Measurements from ENCODE around the gene LYST. TPM values are rescaled to one million over a fixed set of nuclear protein-coding genes. Genes with fewer than 3 reads are reported as not detected.
"Not testable (repeated sequence)": the region's sequence is repeated elsewhere in the genome, so short reads cannot be mapped to it uniquely, and the experiment has no call there.

The LYST gene
- total and polyA plus RNA-seq, 5 donors = 3.8 to 15.3 (median 12.0) TPM

DNA sequence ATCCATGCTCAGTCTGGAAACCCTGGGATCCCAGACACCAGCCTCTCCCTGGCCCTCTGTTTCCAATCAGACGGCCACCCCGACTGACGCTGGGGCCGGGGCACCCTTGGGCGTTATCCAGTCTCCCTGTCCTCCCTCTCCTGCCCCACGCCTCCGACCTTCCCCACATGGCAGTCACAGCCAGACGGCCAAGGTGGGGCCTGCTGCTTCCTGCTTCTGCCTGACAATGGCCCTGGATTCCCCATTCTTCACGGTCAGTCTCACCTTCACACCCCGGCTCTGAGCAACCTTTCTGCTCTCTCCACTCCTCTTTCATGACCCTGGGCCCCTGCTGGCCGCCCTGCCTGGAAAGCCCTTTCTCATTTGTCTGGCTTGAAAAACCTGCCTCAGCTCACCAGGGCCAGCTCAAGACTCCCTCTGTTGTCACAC is 223.7 kb downstream of the LYST start:
- H3K27me3 ChIP-seq (ENCODE audit: control insufficient read depth, insufficient read depth) = no peaks in the 10 kb centered on the region

DNA sequence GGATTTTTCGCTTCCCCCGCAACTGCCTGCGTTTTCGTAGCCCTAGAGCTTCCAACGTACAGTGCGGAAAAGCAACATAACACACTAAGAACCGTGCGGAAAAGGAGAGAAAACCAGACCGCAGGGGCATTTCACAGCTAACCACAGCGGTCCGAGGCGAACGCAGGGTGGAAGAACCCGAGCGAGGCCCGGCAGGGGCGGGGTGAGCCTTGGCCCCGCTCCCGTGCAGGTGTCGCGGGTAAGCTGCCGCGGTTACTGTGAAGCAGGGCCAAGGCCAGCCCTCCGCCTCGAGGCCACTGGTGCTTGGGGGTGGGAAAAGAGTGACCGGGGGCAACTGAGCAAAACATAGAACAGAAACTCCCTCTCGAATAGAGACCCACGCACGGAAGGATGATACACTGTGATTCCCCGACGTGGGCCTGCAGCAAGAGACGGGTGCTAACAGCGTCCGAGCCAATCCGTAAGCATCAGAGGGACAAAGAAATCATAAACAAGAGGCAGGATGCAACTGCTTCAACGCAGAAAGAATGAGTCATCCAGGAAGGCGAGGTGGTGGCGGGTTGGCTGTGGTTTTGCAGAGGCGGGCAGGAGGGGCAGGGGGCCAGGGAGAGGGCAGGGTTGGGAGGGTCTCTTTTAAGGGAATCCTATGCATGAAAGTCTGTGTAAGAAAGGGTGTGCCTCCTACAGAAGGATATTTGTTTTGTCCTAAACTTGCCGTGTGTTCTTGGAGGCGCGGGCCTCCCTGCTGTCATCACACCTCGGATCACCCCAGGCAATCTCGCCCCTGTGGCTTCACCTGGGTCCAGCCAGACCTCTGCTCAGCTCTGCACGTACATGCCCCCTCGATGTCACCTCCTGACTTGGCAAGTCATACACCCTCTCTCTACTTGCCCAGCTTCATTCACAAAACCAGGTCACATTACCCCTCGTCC is 224.4 kb downstream of the LYST start:
- Histone ChIP-seq H3K27ac (ENCODE audit: low read length) (no peak overlapping the region), H3K4me3 (ENCODE audit: low read length) (no peak overlapping the region), H3K4me1 (ENCODE audit: control insufficient read depth, insufficient read depth, low read length) (no peaks in the 10 kb centered on the region), H3K27me3 (ENCODE audit: control insufficient read depth, insufficient read depth) (no peaks in the 10 kb centered on the region), H3K9me3 (ENCODE audit: control insufficient read depth, low read length) (no peaks in the 10 kb centered on the region)
- 59% methylated on average over 47 of the region's 47 CpGs for WGBS
- DNase-seq = peak in 1 of 3 donors; percentile 52
- no peak for ATAC-seq
- intact Hi-C loops (cut with DNase I) = no loop called here

More for the DNA sequence above, 223.7 kb downstream of the LYST start:
- DNase-seq (no peak), ATAC-seq (no peak)
- 49% methylated on average over 11 of the region's 11 CpGs for WGBS
- H3K27ac ChIP-seq (ENCODE audit: low read length) = no peak overlapping the region
- no peaks in the 10 kb centered on the region for H3K4me1 ChIP-seq (ENCODE audit: control insufficient read depth, insufficient read depth, low read length)
- H3K4me3 ChIP-seq (ENCODE audit: low read length) = no peak overlapping the region
- intact Hi-C loops (cut with DNase I) = no loop called here
- H3K9me3 ChIP-seq (ENCODE audit: control insufficient read depth, low read length) = no peaks in the 10 kb centered on the region

DNA sequence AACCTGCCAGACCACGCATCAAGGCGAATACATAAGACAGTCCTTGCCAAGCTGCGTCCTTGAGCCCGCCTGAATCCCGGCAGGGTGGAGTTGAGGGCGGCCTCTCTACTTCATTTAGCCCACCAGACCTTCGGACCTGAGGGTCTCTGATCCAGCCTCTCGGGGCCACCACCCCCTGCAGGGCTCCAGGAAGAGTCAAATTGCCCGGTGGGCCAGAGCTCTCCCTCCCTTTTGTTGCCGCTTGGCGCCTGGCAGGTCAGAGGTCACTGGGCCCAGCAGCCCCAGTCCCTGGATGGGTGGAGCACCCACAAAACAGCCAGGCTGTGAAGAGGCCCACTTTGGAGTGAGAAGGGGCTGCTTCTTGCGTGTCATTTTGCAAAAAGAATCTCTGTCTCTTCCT is 226.1 kb downstream of the LYST start:
- no peaks in the 10 kb centered on the region for H3K9me3 ChIP-seq (ENCODE audit: control insufficient read depth, low read length)
- no peak for DNase-seq
- no peaks in the 10 kb centered on the region for H3K27me3 ChIP-seq (ENCODE audit: control insufficient read depth, insufficient read depth)
- 87% methylated on average over 12 of the region's 12 CpGs for WGBS
- H3K4me1 ChIP-seq (ENCODE audit: control insufficient read depth, insufficient read depth, low read length) = no peaks in the 10 kb centered on the region
- no peak for ATAC-seq
- intact Hi-C loops (cut with DNase I) = no loop called here
- H3K27ac ChIP-seq (ENCODE audit: low read length) = no peak overlapping the region
- no peak overlapping the region for H3K4me3 ChIP-seq (ENCODE audit: low read length)

DNA sequence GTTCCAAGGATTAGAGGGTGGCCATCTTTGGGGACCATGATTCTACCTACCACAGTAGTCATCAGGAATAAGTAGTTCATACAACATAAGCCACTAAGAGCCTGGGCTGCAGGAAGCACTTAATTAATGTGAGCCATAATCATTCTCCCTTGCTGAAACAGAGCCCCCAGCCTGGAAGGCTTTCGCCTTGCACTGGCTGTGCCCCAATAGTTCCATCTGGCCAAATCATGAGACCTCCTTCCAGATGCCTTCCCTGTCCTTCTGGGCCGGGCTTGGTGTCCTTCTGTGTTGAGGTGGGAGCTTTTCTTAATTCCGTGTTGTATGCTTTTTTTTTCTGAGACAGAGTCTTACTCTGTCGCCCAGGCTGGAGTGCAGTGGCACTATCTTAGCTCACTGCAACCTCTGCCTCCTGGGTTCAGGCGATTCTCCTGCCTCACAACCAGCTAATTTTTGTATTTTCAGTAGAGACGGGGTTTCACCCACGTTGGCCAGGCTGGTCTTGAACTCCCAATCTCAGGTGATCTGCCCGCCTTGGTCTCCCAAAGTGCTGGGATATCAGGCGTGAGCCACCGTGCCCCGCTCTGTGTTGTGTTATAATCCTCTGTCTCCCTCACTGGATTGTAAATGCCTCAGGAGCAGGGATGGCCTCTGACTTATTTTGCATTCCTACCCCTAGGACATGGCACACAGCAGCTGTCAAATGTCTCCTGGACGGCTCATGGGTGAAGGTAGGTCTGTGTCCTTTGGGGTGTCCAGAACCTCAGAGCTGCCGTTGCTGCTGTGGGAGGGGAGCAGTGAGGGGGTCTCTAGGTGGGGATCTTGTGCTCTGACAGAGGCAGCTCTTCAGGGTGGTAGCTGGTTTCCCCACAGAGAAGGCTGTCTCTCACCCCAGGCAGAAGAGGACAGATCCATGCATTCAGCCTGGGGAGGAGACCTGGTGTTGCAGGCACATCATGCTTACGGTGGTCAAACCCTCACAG is 227.2 kb downstream of the LYST start:
- Histone ChIP-seq H3K27me3 (ENCODE audit: control insufficient read depth, insufficient read depth) (no peaks in the 10 kb centered on the region), H3K9me3 (ENCODE audit: control insufficient read depth, low read length) (no peaks in the 10 kb centered on the region), H3K4me3 (ENCODE audit: low read length) (no peak overlapping the region), H3K4me1 (ENCODE audit: control insufficient read depth, insufficient read depth, low read length) (no peaks in the 10 kb centered on the region), H3K27ac (ENCODE audit: low read length) (no peak overlapping the region)
- 85% methylated on average over 14 of the region's 14 CpGs for whole genome bisulfite sequencing
- no peak for DNase-seq
- no peak for ATAC-seq
- intact Hi-C loops (cut with DNase I) = no loop called here

DNA sequence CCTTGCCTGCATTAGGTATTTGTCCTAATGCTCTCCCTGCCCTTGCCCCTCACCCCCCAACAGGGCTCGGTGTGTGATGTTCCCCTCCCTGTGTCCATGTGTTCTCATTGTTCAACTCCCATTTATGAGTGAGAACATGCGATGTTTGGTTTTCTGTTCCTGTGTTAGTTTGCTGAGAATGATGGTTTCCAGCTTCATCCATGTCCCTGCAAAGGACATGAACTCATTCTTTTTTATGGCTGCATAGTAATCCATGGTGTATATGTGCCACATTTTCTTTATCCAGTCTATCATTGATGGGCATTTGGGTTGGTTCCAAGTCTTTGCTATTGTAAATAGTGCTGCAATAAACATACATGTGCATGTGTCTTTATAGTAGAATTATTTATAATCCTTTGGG is 228.1 kb downstream of the LYST start:
- H3K4me1 ChIP-seq (ENCODE audit: control insufficient read depth, insufficient read depth, low read length); intact Hi-C loops (cut with DNase I); H3K9me3 ChIP-seq (ENCODE audit: control insufficient read depth, low read length); H3K27ac ChIP-seq (ENCODE audit: low read length); ATAC-seq; H3K4me3 ChIP-seq (ENCODE audit: low read length); H3K27me3 ChIP-seq (ENCODE audit: control insufficient read depth, insufficient read depth); DNase-seq: not testable (repeated sequence)
- WGBS = 96% methylated on average over 2 of the region's 2 CpGs

DNA sequence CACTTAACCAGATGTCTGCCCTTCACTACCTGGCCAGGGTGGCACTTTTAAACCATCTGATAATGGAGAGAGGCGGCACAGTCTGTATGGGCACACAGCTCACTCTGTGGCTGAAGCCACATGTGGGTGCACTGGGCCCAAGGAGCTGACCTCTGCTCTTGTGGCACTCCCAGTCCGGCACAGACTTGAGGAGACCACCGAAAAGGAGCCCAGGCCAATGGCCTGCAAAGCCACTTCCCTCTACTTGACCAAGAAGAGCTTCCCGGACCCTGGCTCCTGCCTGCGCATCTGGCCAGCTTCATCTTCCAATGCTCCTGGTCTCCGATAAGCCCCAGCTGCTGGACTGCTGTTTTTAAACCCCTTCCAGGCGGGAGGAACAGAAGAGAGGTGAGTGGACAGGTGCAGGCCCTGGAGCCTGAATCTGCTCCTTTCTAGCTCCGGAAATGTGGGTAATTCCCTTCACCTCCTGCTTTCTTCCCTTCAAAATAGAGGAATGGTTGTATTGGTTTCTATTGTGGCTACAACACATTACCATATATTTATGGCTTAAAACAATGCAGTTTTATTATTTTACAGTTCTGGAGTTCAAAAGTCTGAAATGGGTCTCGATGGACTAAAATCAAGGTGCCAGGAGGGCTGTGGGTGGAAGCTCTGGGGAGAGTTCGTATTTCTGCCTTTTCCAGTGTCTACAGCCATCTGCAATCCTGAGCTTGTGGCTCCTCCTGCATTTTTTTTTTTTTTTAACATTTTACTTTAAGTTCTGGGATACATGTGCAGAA is 228.8 kb downstream of the LYST start:
- no peaks in the 10 kb centered on the region for H3K27me3 ChIP-seq (ENCODE audit: control insufficient read depth, insufficient read depth)
- H3K9me3 ChIP-seq (ENCODE audit: control insufficient read depth, low read length) = no peaks in the 10 kb centered on the region
- WGBS = 92% methylated on average over 10 of the region's 10 CpGs

DNA sequence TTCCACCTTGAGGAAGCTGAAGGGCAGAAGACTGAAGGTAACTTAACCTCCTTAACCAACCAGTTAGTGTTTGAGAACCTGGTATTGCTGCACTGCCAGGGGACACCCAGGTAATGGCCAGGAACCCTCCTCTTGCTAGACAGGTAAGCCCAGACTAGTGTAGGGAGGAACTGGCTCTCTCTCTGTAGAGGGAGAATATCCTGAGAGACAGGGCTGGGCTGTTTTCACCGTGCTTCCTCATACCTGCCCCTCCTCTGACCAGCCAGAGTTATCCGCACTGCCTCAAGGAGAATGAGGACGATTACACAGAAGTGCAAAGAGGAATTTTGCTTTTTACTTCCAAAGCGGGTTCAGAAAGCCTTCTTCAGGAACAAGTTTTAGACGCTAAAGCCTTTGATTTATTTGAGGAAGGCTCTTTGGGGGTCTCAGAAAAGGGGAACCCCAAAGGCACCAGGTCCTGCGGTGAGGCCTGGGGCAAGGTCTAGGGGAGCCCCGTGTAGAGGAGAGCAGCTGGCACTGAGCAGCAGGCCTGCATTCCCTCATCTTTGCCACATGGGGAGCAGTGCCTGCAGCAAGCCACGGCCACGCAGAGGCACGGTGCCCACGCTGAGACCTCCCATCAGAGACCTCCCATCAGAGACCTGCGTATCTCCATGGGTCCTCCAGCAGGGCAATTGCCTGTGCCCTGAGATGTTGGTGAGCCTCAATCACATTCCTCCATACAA is 230.6 kb downstream of the LYST start:
- Histone ChIP-seq H3K4me3 (ENCODE audit: low read length) (no peak overlapping the region), H3K27me3 (ENCODE audit: control insufficient read depth, insufficient read depth) (no peaks in the 10 kb centered on the region), H3K9me3 (ENCODE audit: control insufficient read depth, low read length) (no peaks in the 10 kb centered on the region), H3K27ac (ENCODE audit: low read length) (no peak overlapping the region), H3K4me1 (ENCODE audit: control insufficient read depth, insufficient read depth, low read length) (no peaks in the 10 kb centered on the region)
- no peak for DNase-seq
- ATAC-seq = peak in 1 of 2 donors; percentile 29
- intact Hi-C loops (cut with DNase I) = no loop called here
- WGBS = 77% methylated on average over 12 of the region's 12 CpGs

More for the DNA sequence above, 228.8 kb downstream of the LYST start:
- intact Hi-C loops (cut with DNase I) = no loop called here
- ATAC-seq (no peak), DNase-seq (no peak)
- no peaks in the 10 kb centered on the region for H3K4me1 ChIP-seq (ENCODE audit: control insufficient read depth, insufficient read depth, low read length)
- H3K4me3 ChIP-seq (ENCODE audit: low read length) = no peak overlapping the region
- H3K27ac ChIP-seq (ENCODE audit: low read length) = no peak overlapping the region

DNA sequence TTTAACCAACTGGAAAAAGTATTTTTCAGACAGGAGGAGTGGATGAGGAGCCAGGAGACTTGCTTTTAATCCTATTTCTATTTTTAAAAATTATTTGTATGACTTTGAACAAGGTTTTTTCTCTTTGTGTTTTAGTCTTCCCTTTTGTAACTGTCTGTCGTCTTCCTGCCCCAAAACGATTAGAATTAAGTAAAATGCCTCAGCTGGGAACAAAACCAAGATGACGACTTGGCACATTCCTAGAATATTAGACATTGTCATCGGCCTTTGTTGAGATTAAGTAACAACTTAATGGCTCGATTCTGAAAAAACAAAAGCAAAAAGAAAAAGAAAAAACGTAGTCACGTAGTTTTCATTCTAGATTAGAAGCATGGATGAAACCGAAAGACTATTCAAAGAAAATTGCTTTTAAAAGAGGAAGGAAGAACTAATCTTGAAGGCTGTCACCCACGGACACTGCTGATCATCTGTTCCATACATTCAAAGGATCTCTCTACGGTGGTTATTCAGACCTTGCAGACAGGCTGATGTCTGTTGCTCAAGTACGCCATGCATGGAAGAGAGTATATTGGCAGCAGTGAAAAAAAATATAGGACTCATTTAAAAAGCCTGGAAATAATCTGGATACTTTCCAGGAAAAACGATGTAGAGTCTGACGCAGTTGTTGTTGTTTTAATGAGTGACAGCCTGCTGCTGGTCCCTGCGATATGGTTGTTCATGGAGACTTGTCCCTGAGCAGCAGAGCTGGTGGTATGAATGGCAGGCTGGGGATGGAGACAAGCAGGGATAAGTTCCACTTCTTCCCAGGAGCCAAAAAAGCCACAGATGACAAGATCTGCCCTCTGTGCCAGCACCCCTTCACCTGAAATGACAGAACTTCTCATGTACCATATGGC is 234.0 kb downstream of the LYST start:
- peak overlapping the region; percentile 39 for H3K4me3 ChIP-seq (ENCODE audit: low read length)

DNA sequence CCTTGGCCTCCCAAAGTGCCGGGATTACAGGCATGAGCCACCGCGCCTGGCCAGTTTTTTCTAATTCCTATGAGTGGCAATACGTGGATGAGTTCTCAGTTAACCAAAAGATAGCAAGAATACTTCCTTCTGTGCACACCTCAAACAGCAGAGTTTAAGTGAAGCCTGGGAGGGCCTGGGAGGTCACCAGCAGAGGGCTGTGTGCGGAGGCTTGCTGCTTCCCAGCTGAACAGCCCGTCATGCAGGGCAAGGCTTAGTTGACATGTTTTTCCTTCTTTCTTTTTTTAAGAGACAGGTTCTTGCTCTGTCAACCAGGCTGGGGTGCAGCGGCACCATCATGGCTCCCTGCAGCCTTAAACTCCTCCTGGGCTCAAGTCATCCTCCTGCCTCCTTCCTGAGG is 234.9 kb downstream of the LYST start:
- no peaks in the 10 kb centered on the region for H3K27me3 ChIP-seq (ENCODE audit: control insufficient read depth, insufficient read depth)
- H3K4me1 ChIP-seq (ENCODE audit: control insufficient read depth, insufficient read depth, low read length) = no peaks in the 10 kb centered on the region
- intact Hi-C loops (cut with DNase I) = no loop called here
- DNase-seq (no peak), ATAC-seq (no peak)
- H3K9me3 ChIP-seq (ENCODE audit: control insufficient read depth, low read length) = no peaks in the 10 kb centered on the region
- 87% methylated on average over 7 of the region's 7 CpGs for WGBS
- no peak overlapping the region for H3K27ac ChIP-seq (ENCODE audit: low read length)
- H3K4me3 ChIP-seq (ENCODE audit: low read length) = no peak overlapping the region

More for the DNA sequence above, 234.0 kb downstream of the LYST start:
- peak in 1 of 2 donors; percentile 59 for ATAC-seq
- no peaks in the 10 kb centered on the region for H3K9me3 ChIP-seq (ENCODE audit: control insufficient read depth, low read length)
- no peak overlapping the region for H3K27ac ChIP-seq (ENCODE audit: low read length)
- H3K27me3 ChIP-seq (ENCODE audit: control insufficient read depth, insufficient read depth) = no peaks in the 10 kb centered on the region
- H3K4me1 ChIP-seq (ENCODE audit: control insufficient read depth, insufficient read depth, low read length) = no peaks in the 10 kb centered on the region
- intact Hi-C loops (cut with DNase I) = no loop called here
- WGBS = 23% methylated on average over 14 of the region's 14 CpGs
- no peak for DNase-seq

All from right cardiac atrium (tissue), 5 donors.